HEK293 (cell line): ENCODE results near the gene ERLEC1.

Experiments
- CTCF ChIA-PET: fragments of 350-600 bp; formaldehyde crosslinking; extraction: SDS; loops from one replicate; lab custom pipeline; 2021; ENCODE audit warnings: antibody characterized with exemption; lab: Yijun Ruan, JAX
- POLR2A ChIA-PET: fragments of 300-600 bp; formaldehyde crosslinking; extraction: SDS; loops from one replicate; lab custom pipeline; 2020; ENCODE audit warnings: antibody characterized with exemption, inconsistent platforms; lab: Yijun Ruan, JAX
- H3K27ac ChIP-seq: fragments of 200-500 bp; sonication (Bioruptor generic); 2 replicates; pipeline ENCODE4 v1.5.1; 2014; ENCODE audit warnings: low read depth, low read length, control low read depth, inconsistent platforms; ENCODE audit errors: extremely low read depth
- H3K36me3 ChIP-seq, 2 experiments: fragments of 200-500 bp in 1 of 2; sonication (Bioruptor generic) in 1 of 2; 1 replicate in 1 of 2; 2 replicates in 1 of 2; pipeline ENCODE4 v1.5.1; 2014 to 2017; ENCODE audit warnings: inconsistent platforms in 2 of 2, low read length in 2 of 2; ENCODE audit not compliant: control insufficient read depth in 2 of 2, insufficient read depth in 1 of 2
- H3K4me1 ChIP-seq: fragments of 200-500 bp; sonication (Bioruptor generic); 2 replicates; pipeline ENCODE4 v1.5.1; 2014; ENCODE audit warnings: mild to moderate bottlenecking, low read length, inconsistent platforms; ENCODE audit not compliant: control insufficient read depth, insufficient read depth
- H3K4me3 ChIP-seq: 2 replicates; pipeline ENCODE4 v1.5.1; 2011; ENCODE audit warnings: low read depth, mild to moderate bottlenecking, control low read depth, low read length, moderate library complexity
- H3K9me3 ChIP-seq: fragments of 200-500 bp; sonication (Bioruptor generic); 2 replicates; pipeline ENCODE4 v1.5.1; 2014; ENCODE audit warnings: low read depth, low read length, inconsistent platforms; ENCODE audit not compliant: control insufficient read depth, insufficient read depth
- FEZF1 ChIP-seq: fragments of 450-650 bp; formaldehyde crosslinking; IDR thresholded peaks from 2 replicates; pipeline ENCODE4 v1.5.1; 2016; ENCODE audit warnings: missing biosample characterization, missing genetic modification characterization
- HIC1 ChIP-seq: fragments of 450-650 bp; formaldehyde crosslinking; IDR thresholded peaks from 2 replicates; pipeline ENCODE4 v1.5.1; 2016; ENCODE audit warnings: missing biosample characterization, missing genetic modification characterization
- KLF8 ChIP-seq: fragments of 450-650 bp; formaldehyde crosslinking; IDR thresholded peaks from 2 replicates; pipeline ENCODE4 v1.5.1; 2016; ENCODE audit warnings: missing biosample characterization, missing genetic modification characterization
- MEIS1 ChIP-seq: sonication (generic); formaldehyde crosslinking; IDR thresholded peaks from 2 replicates; pipeline ENCODE4 v1.8.1; 2022; ENCODE audit warnings: missing genetic modification reagents, mild to moderate bottlenecking, borderline replicate concordance
- OVOL3 ChIP-seq: fragments of 450-650 bp; formaldehyde crosslinking; IDR thresholded peaks from 2 replicates; pipeline ENCODE4 v1.5.1; 2016; ENCODE audit warnings: missing biosample characterization, missing genetic modification characterization
- REST ChIP-seq: fragments of 450-650 bp; formaldehyde crosslinking; IDR thresholded peaks from 2 replicates; pipeline ENCODE4 v1.5.1; 2016; ENCODE audit warnings: missing biosample characterization, missing genetic modification characterization
- SP3 ChIP-seq: fragments of 450-650 bp; formaldehyde crosslinking; IDR thresholded peaks from 2 replicates; pipeline ENCODE4 v1.5.1; 2016; ENCODE audit warnings: missing biosample characterization, missing genetic modification characterization
- ZBTB1 ChIP-seq: fragments of 450-650 bp; formaldehyde crosslinking; IDR thresholded peaks from 2 replicates; pipeline ENCODE4 v1.5.1; 2016; ENCODE audit warnings: missing biosample characterization, missing genetic modification characterization
- ZBTB8A ChIP-seq: fragments of 450-650 bp; formaldehyde crosslinking; IDR thresholded peaks from 2 replicates; pipeline ENCODE4 v1.5.1; 2016; ENCODE audit warnings: missing biosample characterization, missing genetic modification characterization
- ZNF114 ChIP-seq: fragments of 450-650 bp; formaldehyde crosslinking; IDR thresholded peaks from 2 replicates; pipeline ENCODE4 v1.5.0; 2017; ENCODE audit warnings: missing biosample characterization, missing genetic modification characterization
- ZNF133 ChIP-seq: fragments of 450-650 bp; formaldehyde crosslinking; IDR thresholded peaks from 2 replicates; pipeline ENCODE4 v1.5.1; 2016; ENCODE audit warnings: missing biosample characterization, missing genetic modification characterization
- ZNF138 ChIP-seq: fragments of 450-650 bp; formaldehyde crosslinking; IDR thresholded peaks from 2 replicates; pipeline ENCODE4 v1.5.1; 2016; ENCODE audit warnings: missing biosample characterization, missing genetic modification characterization, borderline replicate concordance
- ZNF157 ChIP-seq: fragments of 450-650 bp; formaldehyde crosslinking; IDR thresholded peaks from 2 replicates; pipeline ENCODE4 v1.5.1; 2016; ENCODE audit warnings: missing biosample characterization, missing genetic modification characterization
- ZNF169 ChIP-seq: fragments of 450-650 bp; formaldehyde crosslinking; IDR thresholded peaks from 2 replicates; pipeline ENCODE4 v1.5.1; 2016; ENCODE audit warnings: missing biosample characterization, missing genetic modification characterization
- ZNF23 ChIP-seq: fragments of 450-650 bp; formaldehyde crosslinking; IDR thresholded peaks from 2 replicates; pipeline ENCODE4 v1.5.1; 2016; ENCODE audit warnings: missing biosample characterization, missing genetic modification characterization, borderline replicate concordance
- ZNF266 ChIP-seq: fragments of 450-650 bp; formaldehyde crosslinking; IDR thresholded peaks from 2 replicates; pipeline ENCODE4 v1.5.1; 2016; ENCODE audit warnings: missing biosample characterization, missing genetic modification characterization, low read depth
- ZNF274 ChIP-seq, 2 experiments: fragments of 200-500 bp in 1 of 2; fragments of 450-650 bp in 1 of 2; sonication (Bioruptor generic) in 1 of 2; formaldehyde crosslinking in 1 of 2; IDR thresholded peaks; 2 replicates each; pipeline versions ENCODE4 v1.5.1 to v1.6.1; 2014 to 2016; ENCODE audit warnings: borderline replicate concordance in 1 of 2, inconsistent platforms in 1 of 2, low read length in 1 of 2, missing biosample characterization in 1 of 2, missing genetic modification characterization in 1 of 2
- ZNF292 ChIP-seq: fragments of 450-650 bp; formaldehyde crosslinking; IDR thresholded peaks from 2 replicates; pipeline ENCODE4 v1.5.1; 2016; ENCODE audit warnings: low read depth, missing biosample characterization, missing genetic modification characterization, borderline replicate concordance
- ZNF366 ChIP-seq: fragments of 450-650 bp; formaldehyde crosslinking; conservative IDR thresholded peaks from 2 replicates; pipeline ENCODE4 v1.5.1; 2016; ENCODE audit warnings: missing biosample characterization, missing genetic modification characterization
- ZNF426 ChIP-seq: fragments of 450-650 bp; formaldehyde crosslinking; IDR thresholded peaks from 2 replicates; pipeline ENCODE4 v1.5.1; 2017; ENCODE audit warnings: missing biosample characterization, missing genetic modification characterization, mild to moderate bottlenecking, inconsistent platforms, moderate library complexity
- ZNF473 ChIP-seq: fragments of 450-650 bp; formaldehyde crosslinking; IDR thresholded peaks from 2 replicates; pipeline ENCODE4 v1.5.1; 2017; ENCODE audit warnings: missing biosample characterization, missing genetic modification characterization
- ZNF513 ChIP-seq: fragments of 450-650 bp; IDR thresholded peaks from 2 replicates; pipeline ENCODE4 v1.5.1; 2018; ENCODE audit warnings: missing biosample characterization, missing genetic modification characterization
- ZNF514 ChIP-seq: fragments of 450-650 bp; formaldehyde crosslinking; IDR thresholded peaks from 2 replicates; pipeline ENCODE4 v1.5.1; 2016; ENCODE audit warnings: missing biosample characterization, missing genetic modification characterization
- ZNF529 ChIP-seq: fragments of 450-650 bp; formaldehyde crosslinking; IDR thresholded peaks from 2 replicates; pipeline ENCODE4 v1.5.1; 2017; ENCODE audit warnings: missing genetic modification characterization, missing biosample characterization; ENCODE audit not compliant: insufficient replicate concordance
- ZNF677 ChIP-seq: fragments of 450-650 bp; IDR thresholded peaks from 2 replicates; pipeline ENCODE4 v1.5.0; 2018; ENCODE audit warnings: missing biosample characterization, mild to moderate bottlenecking, missing genetic modification characterization, moderate library complexity
- ZNF747 ChIP-seq: fragments of 450-650 bp; formaldehyde crosslinking; IDR thresholded peaks from 2 replicates; pipeline ENCODE4 v1.5.1; 2016; ENCODE audit warnings: missing biosample characterization, missing genetic modification characterization
- ZSCAN23 ChIP-seq: fragments of 450-650 bp; formaldehyde crosslinking; IDR thresholded peaks from 2 replicates; pipeline ENCODE4 v1.5.1; 2016; ENCODE audit warnings: missing biosample characterization, missing genetic modification characterization
- ZSCAN30 ChIP-seq: fragments of 450-650 bp; IDR thresholded peaks from 2 replicates; pipeline ENCODE4 v1.5.1; 2018; ENCODE audit warnings: missing biosample characterization, mild to moderate bottlenecking, missing genetic modification characterization, moderate library complexity

Gene ERLEC1

GRCh38 chr2:53865962-53866361, 79.1 kb downstream of the ERLEC1 start:
- ChIA-PET POLR2A (no interaction called here), CTCF (no interaction called here)
- TF ChIP-seq ZNF514 (tag by site-specific recombination) (no peak), ZNF133 (tag by site-specific recombination) (no peak), ZBTB8A (tag by site-specific recombination) (no peak), ZSCAN30 (no peak), ZNF138 (tag by site-specific recombination) (no peak), ZNF114 (no peak), ZNF292 (tag by site-specific recombination) (no peak), SP3 (tag by site-specific recombination) (no peak), MEIS1 (CRISPR knock-in tag) (no peak), KLF8 (tag by site-specific recombination) (no peak), ZNF274 (IDR thresholded peaks at IDR 0.05; ENCODE audit: low read length) (no peak), ZNF274 (tag by site-specific recombination; IDR thresholded peaks at IDR 0.05; ENCODE audit: borderline replicate concordance) (no peak), ZNF23 (no peak), ZNF426 (tag by site-specific recombination) (no peak), ZNF157 (no peak), ZNF529 (tag by site-specific recombination) (no peak), ZSCAN23 (tag by site-specific recombination) (no peak), ZNF747 (tag by site-specific recombination) (no peak), ZBTB1 (tag by site-specific recombination) (no peak), OVOL3 (tag by site-specific recombination) (no peak)
- Histone ChIP-seq H3K4me3 (no peak overlapping the region), H3K27ac (no peak overlapping the region), H3K9me3 (no peaks in the 10 kb centered on the region), H3K36me3 (peaks cover 39 to 63% of the 10 kb centered on the region in 2 experiments), H3K4me1 (no peaks in the 10 kb centered on the region)

- H3K36me3 ChIP-seq, result peaks cover 39 to 63% of the 10 kb centered on the region in 2 experiments
- ChIA-PET CTCF (interaction anchor here (0.6 kb wide), 1 partner anchor 18 kb away, joined by 3 read pairs; no protein-coding TSS in a partner anchor), POLR2A (no interaction called here)
Measured at GRCh38 chr2:53867169-53867568, 80.3 kb downstream of the ERLEC1 start.

More at GRCh38 chr2:53867169-53867568, 80.3 kb downstream of the ERLEC1 start:
- Histone ChIP-seq H3K4me1 (no peaks in the 10 kb centered on the region), H3K9me3 (no peaks in the 10 kb centered on the region), H3K4me3 (no peak overlapping the region), H3K27ac (no peak overlapping the region)
- TF ChIP-seq REST (tag by site-specific recombination), result no peak
- no peak for TF ChIP-seq ZNF266
- no peak for TF ChIP-seq ZNF677 (tag by site-specific recombination)
- TF ChIP-seq ZNF473, result no peak
- no peak for TF ChIP-seq ZNF292 (tag by site-specific recombination)
- TF ChIP-seq ZNF747 (tag by site-specific recombination), result no peak
- TF ChIP-seq ZNF366 (tag by site-specific recombination), result no peak
- no peak for TF ChIP-seq HIC1 (tag by site-specific recombination)
- no peak for TF ChIP-seq FEZF1
- TF ChIP-seq ZNF513 (tag by site-specific recombination), result no peak
- no peak for TF ChIP-seq ZNF169
